ENCODE measurements around the gene ANO3. TPM values are rescaled to one million over a fixed set of nuclear protein-coding genes. Genes with fewer than 3 reads are reported as not detected.

Gene ANO3
- total and polyA plus RNA-seq, 8 donors = 0.18 to 0.58 TPM; not detected in 6

GRCh38 chr11:26698224-26698623 lies 366.3 kb downstream of the ANO3 start:
- H3K4me1 ChIP-seq = peaks cover 0 to 17% (median 0%) of the 10 kb centered on the region in 4 donors
- no peak overlapping the region for H3K4me3 ChIP-seq
- H3K9me3 ChIP-seq = no peaks in the 10 kb centered on the region
- no peak for DNase-seq
- 65 to 86% (median 80%) methylated on average over 2 of the region's 2 CpGs for WGBS, 5 donors
- intact Hi-C loops (cut with DNase I; ENCODE audit: low total_unique reads) = no loop called here
- H3K27ac ChIP-seq = no peak overlapping the region
- no peaks in the 10 kb centered on the region for H3K27me3 ChIP-seq
- H3K36me3 ChIP-seq = no peaks in the 10 kb centered on the region
- TF ChIP-seq EP300 (IDR thresholded peaks at IDR 0.05) = no peak
- no peak for TF ChIP-seq POLR2A (IDR thresholded peaks at IDR 0.05)
- TF ChIP-seq, protein P1, sequence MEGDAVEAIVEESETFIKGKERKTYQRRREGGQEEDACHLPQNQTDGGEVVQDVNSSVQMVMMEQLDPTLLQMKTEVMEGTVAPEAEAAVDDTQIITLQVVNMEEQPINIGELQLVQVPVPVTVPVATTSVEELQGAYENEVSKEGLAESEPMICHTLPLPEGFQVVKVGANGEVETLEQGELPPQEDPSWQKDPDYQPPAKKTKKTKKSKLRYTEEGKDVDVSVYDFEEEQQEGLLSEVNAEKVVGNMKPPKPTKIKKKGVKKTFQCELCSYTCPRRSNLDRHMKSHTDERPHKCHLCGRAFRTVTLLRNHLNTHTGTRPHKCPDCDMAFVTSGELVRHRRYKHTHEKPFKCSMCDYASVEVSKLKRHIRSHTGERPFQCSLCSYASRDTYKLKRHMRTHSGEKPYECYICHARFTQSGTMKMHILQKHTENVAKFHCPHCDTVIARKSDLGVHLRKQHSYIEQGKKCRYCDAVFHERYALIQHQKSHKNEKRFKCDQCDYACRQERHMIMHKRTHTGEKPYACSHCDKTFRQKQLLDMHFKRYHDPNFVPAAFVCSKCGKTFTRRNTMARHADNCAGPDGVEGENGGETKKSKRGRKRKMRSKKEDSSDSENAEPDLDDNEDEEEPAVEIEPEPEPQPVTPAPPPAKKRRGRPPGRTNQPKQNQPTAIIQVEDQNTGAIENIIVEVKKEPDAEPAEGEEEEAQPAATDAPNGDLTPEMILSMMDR (IDR thresholded peaks at IDR 0.05) = no peak
- no peak for TF ChIP-seq POLR2AphosphoS5 (IDR thresholded peaks at IDR 0.05)

DNA sequence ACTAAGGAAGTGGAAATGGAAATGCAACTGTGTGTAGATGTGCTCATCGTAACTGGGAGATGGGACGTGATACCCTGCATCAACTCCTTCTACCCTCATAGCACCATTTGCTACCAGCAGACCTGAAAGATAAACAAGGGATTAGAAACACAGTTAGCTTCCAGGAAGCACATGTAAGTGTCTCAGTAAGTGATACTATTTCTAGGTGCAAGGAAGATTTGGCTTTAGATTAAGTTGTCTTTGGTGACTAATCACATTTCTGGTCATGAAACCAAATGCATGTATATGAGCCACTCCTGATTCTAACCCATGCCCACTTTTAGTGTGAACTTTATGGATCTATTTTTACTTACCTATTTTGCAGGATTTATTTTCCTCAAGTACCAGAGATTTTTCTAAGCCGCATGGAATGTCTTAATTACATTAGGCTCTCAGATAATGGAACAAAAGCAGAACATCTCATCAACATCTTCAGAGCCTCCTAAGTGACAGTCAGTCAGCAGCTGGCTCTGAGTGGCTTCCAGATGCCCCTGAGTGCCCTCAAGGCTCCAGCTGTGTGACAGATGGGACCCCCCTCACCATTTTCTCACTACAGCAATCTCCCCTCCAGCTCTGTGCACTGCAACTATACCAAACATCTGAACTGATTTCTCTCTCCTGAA lies 368.8 kb downstream of the ANO3 start:
- H3K9me3 ChIP-seq = no peaks in the 10 kb centered on the region
- no peak for DNase-seq
- H3K27me3 ChIP-seq = no peaks in the 10 kb centered on the region
- WGBS, 5 donors = 68 to 85% (median 74%) methylated on average over 3 of the region's 3 CpGs
- no peak overlapping the region for H3K4me3 ChIP-seq
- no peaks in the 10 kb centered on the region for H3K36me3 ChIP-seq
- no peak for TF ChIP-seq POLR2A (IDR thresholded peaks at IDR 0.05)
- no peak for TF ChIP-seq POLR2AphosphoS5 (IDR thresholded peaks at IDR 0.05)
- TF ChIP-seq, protein P1 (IDR thresholded peaks at IDR 0.05) = no peak
- no peak for TF ChIP-seq EP300 (IDR thresholded peaks at IDR 0.05)
- peaks cover 0 to 28% (median 0%) of the 10 kb centered on the region in 4 donors for H3K4me1 ChIP-seq
- H3K27ac ChIP-seq = no peak overlapping the region
- intact Hi-C loops (cut with DNase I; ENCODE audit: low total_unique reads) = no loop called here

GRCh38 chr11:26702406-26702805 lies 370.5 kb downstream of the ANO3 start:
- Histone ChIP-seq H3K36me3 (no peaks in the 10 kb centered on the region), H3K27ac (no peak overlapping the region), H3K27me3 (no peaks in the 10 kb centered on the region), H3K4me3 (no peak overlapping the region), H3K4me1 (peaks cover 0 to 28% (median 0%) of the 10 kb centered on the region in 4 donors), H3K9me3 (no peaks in the 10 kb centered on the region)
- TF ChIP-seq POLR2A (IDR thresholded peaks at IDR 0.05) = no peak
- intact Hi-C loops (cut with DNase I; ENCODE audit: low total_unique reads) = no loop called here
- peak in 1 of 2 donors; percentile 45 for DNase-seq

DNA sequence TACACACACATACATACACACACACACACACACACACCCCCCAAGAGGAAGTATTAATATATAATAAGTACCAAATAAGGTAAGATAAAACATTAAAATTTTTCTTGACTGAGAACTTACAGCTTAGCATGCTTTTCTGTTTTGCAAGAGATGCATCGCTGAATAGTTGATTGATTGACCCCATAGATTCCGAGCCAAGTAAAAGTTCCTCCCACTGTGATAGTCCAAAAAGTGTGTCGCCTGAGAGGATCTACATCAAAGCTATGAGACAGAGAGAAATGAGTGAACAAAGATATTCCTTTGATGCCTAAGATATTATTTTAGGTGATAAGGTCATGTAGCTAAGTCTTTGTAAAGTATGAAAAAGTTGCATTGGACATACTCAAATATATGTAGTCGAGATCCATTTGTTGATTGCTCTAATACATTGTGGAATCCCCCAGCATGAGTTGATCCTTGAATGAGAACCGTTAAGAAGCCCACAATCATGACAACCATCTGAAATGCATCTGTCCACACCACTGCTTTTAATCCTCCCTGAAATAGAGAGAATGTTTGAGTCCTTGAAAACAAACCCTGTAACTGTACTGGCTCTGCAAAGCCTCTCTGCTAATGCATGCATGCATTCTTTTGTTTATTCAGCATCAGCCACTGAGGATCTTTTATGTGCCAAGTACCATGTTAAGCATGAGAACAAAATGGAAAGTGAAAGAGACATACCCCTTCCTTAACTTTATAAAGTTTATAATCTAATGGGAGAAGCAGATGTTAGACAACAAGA lies 371.7 kb downstream of the ANO3 start:
- intact Hi-C loops (cut with DNase I; ENCODE audit: low total_unique reads) = no loop called here
- Histone ChIP-seq H3K27me3 (no peaks in the 10 kb centered on the region), H3K4me1 (peaks cover 0 to 28% (median 0%) of the 10 kb centered on the region in 4 donors), H3K36me3 (no peaks in the 10 kb centered on the region), H3K4me3 (no peak overlapping the region), H3K27ac (no peak overlapping the region), H3K9me3 (no peaks in the 10 kb centered on the region)
- WGBS, 5 donors = 54 to 75% (median 62%) methylated on average over 5 of the region's 5 CpGs
- DNase-seq = peak in 1 of 2 donors; percentile 23
- TF ChIP-seq EP300 (IDR thresholded peaks at IDR 0.05) (no peak), POLR2A (IDR thresholded peaks at IDR 0.05) (no peak), POLR2AphosphoS5 (IDR thresholded peaks at IDR 0.05) (no peak)
- TF ChIP-seq, protein P1 (IDR thresholded peaks at IDR 0.05) = no peak

Measured in stomach (tissue), 9 donors.